Gastroesophageal sphincter (tissue), 3 donors: ENCODE measurements around the gene BIVM.

ENCODE experiments used
- CTCF ChIP-seq, 4 experiments: fragments of 200-600 bp in 2 of 4; fragments of 450-650 bp in 2 of 4; sonication (generic) in 1 of 4; IDR thresholded peaks; one replicate each; pipeline ENCODE4 v1.5.1; 2017 to 2019; ENCODE audit warnings: antibody characterized with exemption in 4 of 4, mild to moderate bottlenecking in 2 of 4, moderate library complexity in 2 of 4
- POLR2A ChIP-seq, 2 donors: fragments of 450-650 bp; IDR thresholded peaks; one replicate each; pipeline ENCODE4 v1.6.1; 2017; ENCODE audit warnings: antibody characterized with exemption in 2 of 2, mild to moderate bottlenecking in 2 of 2, moderate library complexity in 1 of 2
- POLR2AphosphoS5 ChIP-seq: sonication (generic); formaldehyde crosslinking; IDR thresholded peaks from one replicate; pipeline ENCODE4 v1.6.1; 2017; ENCODE audit warnings: antibody characterized with exemption

- TF ChIP-seq POLR2AphosphoS5 (no peak), CTCF (IDR thresholded peaks at IDR 0.05) (no peak), POLR2A (IDR thresholded peaks at IDR 0.05) (no peak)
Measured at GRCh38 chr13:102814025-102814607, 15.2 kb downstream of the BIVM start.
